KOPT-K1 (cell line): ENCODE results near the gene ERRFI1.

Source experiments
- H3K27ac ChIP-seq: fragments of 200-600 bp; sonication (generic); 2 replicates; pipeline ENCODE4 v1.5.1; 2016; ENCODE audit warnings: antibody characterized with exemption, mild to moderate bottlenecking, low read depth, low read length; ENCODE audit not compliant: poor library complexity, severe bottlenecking
- H3K36me3 ChIP-seq: fragments of 200-600 bp; sonication (generic); 2 replicates; pipeline ENCODE4 v1.5.1; 2017; ENCODE audit warnings: antibody characterized with exemption, mild to moderate bottlenecking, low read length, moderate library complexity; ENCODE audit not compliant: insufficient read depth
- H3K9me3 ChIP-seq: fragments of 200-600 bp; sonication (generic); 2 replicates; pipeline ENCODE4 v1.5.1; 2017; ENCODE audit warnings: antibody characterized with exemption, low read length, mild to moderate bottlenecking; ENCODE audit not compliant: insufficient read depth, poor library complexity, severe bottlenecking

The ERRFI1 gene

GRCh38 chr1:8016895-8017241 is 9.2 kb downstream of the ERRFI1 start:
- H3K27ac ChIP-seq, result no peak overlapping the region
- no peaks in the 10 kb centered on the region for H3K9me3 ChIP-seq
- H3K36me3 ChIP-seq, result no peaks in the 10 kb centered on the region

- Histone ChIP-seq H3K9me3 (no peaks in the 10 kb centered on the region), H3K36me3 (no peaks in the 10 kb centered on the region), H3K27ac (no peak overlapping the region)
Measured at GRCh38 chr1:8016210-8016894, 9.8 kb downstream of the ERRFI1 start.

GRCh38 chr1:8015809-8016165 is 10.3 kb downstream of the ERRFI1 start:
- no peaks in the 10 kb centered on the region for H3K9me3 ChIP-seq
- no peaks in the 10 kb centered on the region for H3K36me3 ChIP-seq
- no peak overlapping the region for H3K27ac ChIP-seq

- no peak overlapping the region for H3K27ac ChIP-seq
- no peaks in the 10 kb centered on the region for H3K36me3 ChIP-seq
- H3K9me3 ChIP-seq, result no peaks in the 10 kb centered on the region
Measured at GRCh38 chr1:8015036-8015808, 10.9 kb downstream of the ERRFI1 start.

GRCh38 chr1:8014381-8014988 is 11.6 kb downstream of the ERRFI1 start:
- Histone ChIP-seq H3K36me3 (no peaks in the 10 kb centered on the region), H3K27ac (no peak overlapping the region)

GRCh38 chr1:8013800-8014199 is 12.3 kb downstream of the ERRFI1 start:
- no peaks in the 10 kb centered on the region for H3K9me3 ChIP-seq
- H3K27ac ChIP-seq, result no peak overlapping the region
- H3K36me3 ChIP-seq, result no peaks in the 10 kb centered on the region

More at GRCh38 chr1:8014381-8014988, 11.6 kb downstream of the ERRFI1 start:
- H3K9me3 ChIP-seq, result no peaks in the 10 kb centered on the region

- Histone ChIP-seq H3K27ac (no peak overlapping the region), H3K9me3 (no peaks in the 10 kb centered on the region), H3K36me3 (no peaks in the 10 kb centered on the region)
Measured at GRCh38 chr1:8013399-8013798, 12.7 kb downstream of the ERRFI1 start.

GRCh38 chr1:8012955-8013354 is 13.2 kb downstream of the ERRFI1 start:
- H3K27ac ChIP-seq, result no peak overlapping the region
- no peaks in the 10 kb centered on the region for H3K36me3 ChIP-seq
- H3K9me3 ChIP-seq, result no peaks in the 10 kb centered on the region

- Histone ChIP-seq H3K27ac (no peak overlapping the region), H3K36me3 (no peaks in the 10 kb centered on the region)
Measured at GRCh38 chr1:8011923-8012858, 13.9 kb downstream of the ERRFI1 start.

GRCh38 chr1:8011016-8011415 is 15.1 kb downstream of the ERRFI1 start:
- no peaks in the 10 kb centered on the region for H3K36me3 ChIP-seq

More at GRCh38 chr1:8011923-8012858, 13.9 kb downstream of the ERRFI1 start:
- no peaks in the 10 kb centered on the region for H3K9me3 ChIP-seq

GRCh38 chr1:8010080-8010664 is 15.9 kb downstream of the ERRFI1 start:
- H3K9me3 ChIP-seq, result no peaks in the 10 kb centered on the region
- H3K27ac ChIP-seq, result no peak overlapping the region
- H3K36me3 ChIP-seq, result no peaks in the 10 kb centered on the region

More at GRCh38 chr1:8011016-8011415, 15.1 kb downstream of the ERRFI1 start:
- no peak overlapping the region for H3K27ac ChIP-seq
- H3K9me3 ChIP-seq, result no peaks in the 10 kb centered on the region

GRCh38 chr1:8009043-8010002 is 16.8 kb downstream of the ERRFI1 start:
- Histone ChIP-seq H3K36me3 (no peaks in the 10 kb centered on the region), H3K27ac (no peak overlapping the region)

GRCh38 chr1:8006037-8006963 is 19.8 kb downstream of the ERRFI1 start:
- Histone ChIP-seq H3K27ac (no peak overlapping the region), H3K9me3 (no peaks in the 10 kb centered on the region)

More at GRCh38 chr1:8009043-8010002, 16.8 kb downstream of the ERRFI1 start:
- H3K9me3 ChIP-seq, result no peaks in the 10 kb centered on the region

More at GRCh38 chr1:8006037-8006963, 19.8 kb downstream of the ERRFI1 start:
- no peaks in the 10 kb centered on the region for H3K36me3 ChIP-seq
